ENCODE data around the gene FAF1. TPM values are rescaled to one million over a fixed set of nuclear protein-coding genes. Genes with fewer than 3 reads are reported as not detected.

FAF1 gene
- total RNA-seq, 1 experiment from 2014 or later: 109 TPM

DNA sequence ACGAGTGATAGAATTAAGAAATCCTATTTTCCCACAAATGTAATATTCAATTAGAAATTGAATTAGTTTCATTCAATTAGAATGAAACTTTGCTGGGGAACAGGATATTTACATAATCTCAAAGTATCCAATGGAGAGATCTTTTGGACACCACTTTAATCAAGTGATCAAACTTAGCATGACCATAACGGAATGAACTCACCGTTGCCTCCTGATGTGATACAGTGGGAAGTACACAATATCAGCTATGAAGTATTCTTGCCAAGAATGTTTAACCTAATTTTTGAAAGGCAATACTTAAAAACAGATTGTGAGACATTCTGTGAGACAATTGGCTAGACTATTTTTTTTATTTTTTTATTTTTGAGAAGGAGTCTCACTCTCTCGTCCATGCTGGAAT lies 26.6 kb upstream of the FAF1 start:
- H3K9me3 ChIP-seq (ENCODE audit: low read depth, low read length, poor library complexity, severe bottlenecking): no peaks in the 10 kb centered on the region
- no TSS peak for BruUV-seq (replicated peaks)
- ChIA-PET POLR2A (ENCODE audit: low non-redundant PET) (interaction anchor here (0.7 kb wide), 1 partner anchor 168 kb away, joined by 3 read pairs; no protein-coding TSS in a partner anchor), CTCF (interaction anchor here (0.6 kb wide), 1 partner anchor 258 kb away, joined by 3 read pairs; no protein-coding TSS in a partner anchor)
- no peak overlapping the region for H3K27ac ChIP-seq (ENCODE audit: low read depth, low read length, poor library complexity, severe bottlenecking)
- no peak overlapping the region for H3K4me3 ChIP-seq (ENCODE audit: low read depth, low read length, poor library complexity, severe bottlenecking)
- no peak for DNase-seq (ENCODE audit: low spot score)
- H3K27me3 ChIP-seq (replicated peaks; ENCODE audit: insufficient read depth, low read depth, low read length, poor library complexity): no peaks in the 10 kb centered on the region
- peaks cover 10% of the 10 kb centered on the region for H3K4me1 ChIP-seq (ENCODE audit: insufficient read depth, low read length, poor library complexity, severe bottlenecking)
- H3K36me3 ChIP-seq (ENCODE audit: insufficient read depth, low read length, poor library complexity, severe bottlenecking): no peaks in the 10 kb centered on the region
- intact Hi-C loops (cut with micrococcal nuclease; ENCODE audit: unreplicated experiment): no loop called here
- TF ChIP-seq, protein P1, sequence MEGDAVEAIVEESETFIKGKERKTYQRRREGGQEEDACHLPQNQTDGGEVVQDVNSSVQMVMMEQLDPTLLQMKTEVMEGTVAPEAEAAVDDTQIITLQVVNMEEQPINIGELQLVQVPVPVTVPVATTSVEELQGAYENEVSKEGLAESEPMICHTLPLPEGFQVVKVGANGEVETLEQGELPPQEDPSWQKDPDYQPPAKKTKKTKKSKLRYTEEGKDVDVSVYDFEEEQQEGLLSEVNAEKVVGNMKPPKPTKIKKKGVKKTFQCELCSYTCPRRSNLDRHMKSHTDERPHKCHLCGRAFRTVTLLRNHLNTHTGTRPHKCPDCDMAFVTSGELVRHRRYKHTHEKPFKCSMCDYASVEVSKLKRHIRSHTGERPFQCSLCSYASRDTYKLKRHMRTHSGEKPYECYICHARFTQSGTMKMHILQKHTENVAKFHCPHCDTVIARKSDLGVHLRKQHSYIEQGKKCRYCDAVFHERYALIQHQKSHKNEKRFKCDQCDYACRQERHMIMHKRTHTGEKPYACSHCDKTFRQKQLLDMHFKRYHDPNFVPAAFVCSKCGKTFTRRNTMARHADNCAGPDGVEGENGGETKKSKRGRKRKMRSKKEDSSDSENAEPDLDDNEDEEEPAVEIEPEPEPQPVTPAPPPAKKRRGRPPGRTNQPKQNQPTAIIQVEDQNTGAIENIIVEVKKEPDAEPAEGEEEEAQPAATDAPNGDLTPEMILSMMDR (conservative IDR thresholded peaks at IDR 0.05; ENCODE audit: low read depth, low read length): peak; percentile 36; the same call in 1 of the 2 replicates
- TF ChIP-seq EZH2 (IDR thresholded peaks at IDR 0.05; ENCODE audit: borderline replicate concordance, low read depth, low read length, poor library complexity, severe bottlenecking): no peak

DNA sequence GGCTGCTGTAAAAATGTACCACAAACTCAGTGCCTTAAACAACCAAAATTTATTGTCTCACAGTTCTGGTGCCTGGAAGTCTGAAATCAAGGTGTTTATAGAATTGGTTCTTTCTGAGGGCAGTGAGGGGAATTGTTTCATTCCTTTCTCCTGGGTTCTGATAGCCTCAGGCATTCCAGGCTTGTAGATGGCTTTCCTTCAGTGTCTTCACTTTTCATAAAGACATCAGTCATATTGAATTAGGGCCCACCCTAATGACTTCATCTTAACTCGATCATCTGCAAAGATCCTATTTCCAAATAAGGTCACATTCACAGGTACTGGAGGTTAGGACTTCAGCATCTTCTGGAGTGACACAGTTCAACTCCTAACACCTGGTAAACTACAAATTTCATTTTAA lies 25.0 kb upstream of the FAF1 start:
- TF ChIP-seq EZH2 (IDR thresholded peaks at IDR 0.05; ENCODE audit: borderline replicate concordance, low read depth, low read length, poor library complexity, severe bottlenecking): no peak
- TF ChIP-seq, protein P1 (conservative IDR thresholded peaks at IDR 0.05; ENCODE audit: low read depth, low read length): no peak
- no TSS peak for BruUV-seq (replicated peaks)
- peaks cover 18% of the 10 kb centered on the region for H3K4me1 ChIP-seq (ENCODE audit: insufficient read depth, low read length, poor library complexity, severe bottlenecking)
- H3K4me3 ChIP-seq (ENCODE audit: low read depth, low read length, poor library complexity, severe bottlenecking): no peak overlapping the region
- H3K27me3 ChIP-seq (replicated peaks; ENCODE audit: insufficient read depth, low read depth, low read length, poor library complexity): no peaks in the 10 kb centered on the region
- no peaks in the 10 kb centered on the region for H3K36me3 ChIP-seq (ENCODE audit: insufficient read depth, low read length, poor library complexity, severe bottlenecking)
- ChIA-PET POLR2A (ENCODE audit: low non-redundant PET) (no interaction called here), CTCF (no interaction called here)
- DNase-seq (ENCODE audit: low spot score): no peak
- no peak overlapping the region for H3K27ac ChIP-seq (ENCODE audit: low read depth, low read length, poor library complexity, severe bottlenecking)
- no peaks in the 10 kb centered on the region for H3K9me3 ChIP-seq (ENCODE audit: low read depth, low read length, poor library complexity, severe bottlenecking)
- intact Hi-C loops (cut with micrococcal nuclease; ENCODE audit: unreplicated experiment): no loop called here

GRCh38 chr1:50983219-50983802 lies 23.2 kb upstream of the FAF1 start:
- H3K27me3 ChIP-seq (replicated peaks; ENCODE audit: insufficient read depth, low read depth, low read length, poor library complexity): no peaks in the 10 kb centered on the region
- H3K4me3 ChIP-seq (ENCODE audit: low read depth, low read length, poor library complexity, severe bottlenecking): no peak overlapping the region
- CTCF ChIA-PET: no interaction called here

More at GRCh38 chr1:50983219-50983802, 23.2 kb upstream of the FAF1 start:
- POLR2A ChIA-PET (ENCODE audit: low non-redundant PET): no interaction called here
- H3K4me1 ChIP-seq (ENCODE audit: insufficient read depth, low read length, poor library complexity, severe bottlenecking): peaks cover 25% of the 10 kb centered on the region
- H3K9me3 ChIP-seq (ENCODE audit: low read depth, low read length, poor library complexity, severe bottlenecking): no peaks in the 10 kb centered on the region
- no TSS peak for BruUV-seq (replicated peaks)
- no peak overlapping the region for H3K27ac ChIP-seq (ENCODE audit: low read depth, low read length, poor library complexity, severe bottlenecking)
- TF ChIP-seq, protein P1 (conservative IDR thresholded peaks at IDR 0.05; ENCODE audit: low read depth, low read length): no peak
- no peak for TF ChIP-seq EZH2 (IDR thresholded peaks at IDR 0.05; ENCODE audit: borderline replicate concordance, low read depth, low read length, poor library complexity, severe bottlenecking)
- H3K36me3 ChIP-seq (ENCODE audit: insufficient read depth, low read length, poor library complexity, severe bottlenecking): no peaks in the 10 kb centered on the region
- intact Hi-C loops (cut with micrococcal nuclease; ENCODE audit: unreplicated experiment): no loop called here
- no peak for DNase-seq (ENCODE audit: low spot score)
